GM12878 (cell line): ENCODE data around the gene PALLD. TPM values are rescaled to one million over a fixed set of nuclear protein-coding genes. Genes with fewer than 3 reads are reported as not detected.

Experiments used
- CHD1 ChIP-seq: IDR thresholded peaks from 2 replicates; pipeline ENCODE4 v1.6.1; 2012; ENCODE audit warnings: low read depth, low read length, improper control_type of control experiment
- RAD51 ChIP-seq: fragments of 450-650 bp; IDR thresholded peaks from 2 replicates; pipeline ENCODE4 v1.6.1; 2016; ENCODE audit warnings: moderate library complexity, mild to moderate bottlenecking, inconsistent platforms
- RBBP5 ChIP-seq: fragments of 200-600 bp; sonication (generic); conservative IDR thresholded peaks from 2 replicates; pipeline ENCODE4 v1.6.1; 2016
- RUNX3 ChIP-seq: IDR thresholded peaks from 2 replicates; pipeline ENCODE4 v1.6.1; 2012; ENCODE audit warnings: low read length, inconsistent platforms
- SKIL ChIP-seq: fragments of 450-650 bp; IDR thresholded peaks from 2 replicates; pipeline ENCODE4 v1.6.1; 2017; ENCODE audit warnings: mild to moderate bottlenecking, low read depth, inconsistent platforms; ENCODE audit not compliant: poor library complexity, severe bottlenecking
- USF1 ChIP-seq: IDR thresholded peaks from 2 replicates; pipeline ENCODE4 v1.6.1; 2011; ENCODE audit warnings: borderline replicate concordance, low read depth, mild to moderate bottlenecking, moderate library complexity, mixed read lengths, low read length; ENCODE audit not compliant: insufficient read depth; ENCODE audit errors: extremely low read length
- polyA plus RNA-seq, 11 experiments: library from polyadenylated mRNA; depleted of rRNA in 4 of 11; unstranded in 6 of 11; stranded (reverse) in 5 of 11; fragments of >200 nt; fragmentation: Nextera tagmentation in 4 of 11; fragmentation: Illumina TruSeq in 1 of 11; extraction: Ambion mirVana in 4 of 11; extraction: Trizol in 1 of 11; gene quantifications; 1 replicate in 1 of 11; 2 replicates in 10 of 11; pipeline versions ENCODE4 v1.2.1 to v1.2.3, GENCODE V29; 2011 to 2016; ENCODE audit warnings: inconsistent platforms in 2 of 11, missing spikeins in 2 of 11, low read depth in 1 of 11
- total RNA-seq, 4 experiments: library from RNA; depleted of rRNA in 3 of 4; stranded (reverse); fragments of >200 nt in 3 of 4; fragmentation: Illumina TruSeq in 1 of 4; extraction: Trizol in 1 of 4; gene quantifications; 2 replicates each; pipeline versions ENCODE4 v1.2.1 to v1.2.3, GENCODE V29; 2013 to 2021
- TF ChIP-seq, protein P1 (sequence below): IDR thresholded peaks from 2 replicates; pipeline ENCODE4 v1.6.1; 2012; ENCODE audit warnings: mild to moderate bottlenecking, low read depth, low read length

PALLD gene
- total and polyA plus RNA-seq, 10 of the 15 experiments (the other 5 are each of a cell fraction or from before 2014, with no cell fraction given) = 1.0 to 7.7 (median 1.7) TPM

- TF ChIP-seq USF1 = no peak
- TF ChIP-seq RAD51 = no peak
- TF ChIP-seq RBBP5 = no peak
- no peak for TF ChIP-seq SKIL
- no peak for TF ChIP-seq CHD1
- TF ChIP-seq, protein P1, sequence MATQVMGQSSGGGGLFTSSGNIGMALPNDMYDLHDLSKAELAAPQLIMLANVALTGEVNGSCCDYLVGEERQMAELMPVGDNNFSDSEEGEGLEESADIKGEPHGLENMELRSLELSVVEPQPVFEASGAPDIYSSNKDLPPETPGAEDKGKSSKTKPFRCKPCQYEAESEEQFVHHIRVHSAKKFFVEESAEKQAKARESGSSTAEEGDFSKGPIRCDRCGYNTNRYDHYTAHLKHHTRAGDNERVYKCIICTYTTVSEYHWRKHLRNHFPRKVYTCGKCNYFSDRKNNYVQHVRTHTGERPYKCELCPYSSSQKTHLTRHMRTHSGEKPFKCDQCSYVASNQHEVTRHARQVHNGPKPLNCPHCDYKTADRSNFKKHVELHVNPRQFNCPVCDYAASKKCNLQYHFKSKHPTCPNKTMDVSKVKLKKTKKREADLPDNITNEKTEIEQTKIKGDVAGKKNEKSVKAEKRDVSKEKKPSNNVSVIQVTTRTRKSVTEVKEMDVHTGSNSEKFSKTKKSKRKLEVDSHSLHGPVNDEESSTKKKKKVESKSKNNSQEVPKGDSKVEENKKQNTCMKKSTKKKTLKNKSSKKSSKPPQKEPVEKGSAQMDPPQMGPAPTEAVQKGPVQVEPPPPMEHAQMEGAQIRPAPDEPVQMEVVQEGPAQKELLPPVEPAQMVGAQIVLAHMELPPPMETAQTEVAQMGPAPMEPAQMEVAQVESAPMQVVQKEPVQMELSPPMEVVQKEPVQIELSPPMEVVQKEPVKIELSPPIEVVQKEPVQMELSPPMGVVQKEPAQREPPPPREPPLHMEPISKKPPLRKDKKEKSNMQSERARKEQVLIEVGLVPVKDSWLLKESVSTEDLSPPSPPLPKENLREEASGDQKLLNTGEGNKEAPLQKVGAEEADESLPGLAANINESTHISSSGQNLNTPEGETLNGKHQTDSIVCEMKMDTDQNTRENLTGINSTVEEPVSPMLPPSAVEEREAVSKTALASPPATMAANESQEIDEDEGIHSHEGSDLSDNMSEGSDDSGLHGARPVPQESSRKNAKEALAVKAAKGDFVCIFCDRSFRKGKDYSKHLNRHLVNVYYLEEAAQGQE = no peak
- no peak for TF ChIP-seq RUNX3
Measured at GRCh38 chr4:168527560-168527959, 30.7 kb downstream of the PALLD start (continued).
